NCI-H2171 treated with DMSO at 0.1 percent for 48 hours (cell line): ENCODE measurements around the gene RABAC1.
"Not testable (repeated sequence)": the region's sequence is repeated elsewhere in the genome, so short reads cannot be mapped to it uniquely, and the experiment has no call there.

Experiments used
- DNase-seq: peaks from one replicate; lab custom pipeline; 2025; lab: John Stamatoyannopoulos, UW

RABAC1 gene

GRCh38 chr19:41945135-41945766 lies 13.9 kb downstream of the RABAC1 start:
- no peak for DNase-seq

GRCh38 chr19:41944336-41944735 lies 14.8 kb downstream of the RABAC1 start:
- DNase-seq = no peak

- no peak for DNase-seq
Measured at GRCh38 chr19:41941410-41942202, 17.5 kb downstream of the RABAC1 start.

GRCh38 chr19:41940731-41941409 lies 18.3 kb downstream of the RABAC1 start:
- DNase-seq = no peak

- DNase-seq = no peak
Measured at GRCh38 chr19:41939861-41940730, 19.0 kb downstream of the RABAC1 start.

- DNase-seq = not testable (repeated sequence)
Measured at GRCh38 chr19:41939209-41939608, 19.9 kb downstream of the RABAC1 start.

GRCh38 chr19:41937525-41938468 lies 21.3 kb downstream of the RABAC1 start:
- no peak for DNase-seq

GRCh38 chr19:41936961-41937360 lies 22.2 kb downstream of the RABAC1 start:
- DNase-seq = no peak

GRCh38 chr19:41936416-41936850 lies 22.7 kb downstream of the RABAC1 start:
- no peak for DNase-seq

- DNase-seq = no peak
Measured at GRCh38 chr19:41935760-41936415, 23.2 kb downstream of the RABAC1 start.

- DNase-seq = peak; percentile 32
Measured at GRCh38 chr19:41934849-41935374, 24.2 kb downstream of the RABAC1 start.

GRCh38 chr19:41933693-41934426 lies 25.3 kb downstream of the RABAC1 start:
- DNase-seq = no peak

GRCh38 chr19:41932720-41933332 lies 26.3 kb downstream of the RABAC1 start:
- DNase-seq = peak; percentile 84

GRCh38 chr19:41932259-41932719 lies 26.8 kb downstream of the RABAC1 start:
- peak; percentile 84 for DNase-seq

- DNase-seq = peak; percentile 46
Measured at GRCh38 chr19:41930926-41931592, 28.1 kb downstream of the RABAC1 start.

- no peak for DNase-seq
Measured at GRCh38 chr19:41930322-41930722, 28.8 kb downstream of the RABAC1 start.

GRCh38 chr19:41929536-41930071 lies 29.5 kb downstream of the RABAC1 start:
- DNase-seq = no peak
